Astrocyte of the spinal cord (primary cell): ENCODE data around the gene SERINC5.

Experiments
- DNase-seq: peaks from one replicate; pipeline ENCODE4 v3.0.0; 2011; ENCODE audit warnings: low read depth, low spot score
- H3K4me3 ChIP-seq: 2 replicates; pipeline ENCODE4 v1.5.1; 2011; ENCODE audit warnings: low read depth, mild to moderate bottlenecking, low read length, moderate library complexity
- CTCF ChIP-seq: IDR thresholded peaks from 2 replicates; pipeline ENCODE4 v1.5.1; 2012; ENCODE audit warnings: low read depth, mild to moderate bottlenecking, low read length, inconsistent platforms
- in situ Hi-C: cut with HindIII; loops from 2 replicates; pipeline ENCODE4 v1.10.0; 2017; ENCODE audit warnings: low sequenced_read_pairs

The SERINC5 gene

DNA sequence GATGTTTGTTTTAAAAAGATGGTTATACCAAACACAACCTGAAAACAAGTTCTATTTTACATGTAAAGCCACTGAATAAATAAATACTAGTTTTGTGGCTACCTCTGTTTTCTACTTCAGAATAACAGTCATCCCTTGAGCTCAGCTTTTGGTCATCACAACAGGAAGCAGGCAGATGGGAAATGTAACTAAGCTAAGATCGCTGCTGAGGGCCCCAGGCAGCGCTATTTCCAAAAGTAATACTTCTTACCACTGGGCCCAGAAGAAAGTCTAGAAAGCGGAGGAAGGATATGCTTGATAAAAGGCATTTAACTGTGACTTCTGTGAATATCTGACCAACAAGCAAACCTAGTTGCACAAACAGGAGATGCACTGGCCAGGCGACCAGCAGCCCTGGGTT, 61.4 kb downstream of the SERINC5 start:
- in situ Hi-C loops: no loop called here

GRCh38 chr5:80193401-80193800, 62.4 kb downstream of the SERINC5 start:
- in situ Hi-C loops: no loop called here
- peak; percentile 47 for DNase-seq
- no peak for TF ChIP-seq CTCF
- H3K4me3 ChIP-seq: no peak overlapping the region

More for the DNA sequence above, 61.4 kb downstream of the SERINC5 start:
- no peak for TF ChIP-seq CTCF
- no peak overlapping the region for H3K4me3 ChIP-seq
- no peak for DNase-seq

- no peak overlapping the region for H3K4me3 ChIP-seq
- in situ Hi-C loops: no loop called here
- no peak for TF ChIP-seq CTCF
- DNase-seq: no peak
Observed at GRCh38 chr5:80192507-80193241, 63.2 kb downstream of the SERINC5 start.

DNA sequence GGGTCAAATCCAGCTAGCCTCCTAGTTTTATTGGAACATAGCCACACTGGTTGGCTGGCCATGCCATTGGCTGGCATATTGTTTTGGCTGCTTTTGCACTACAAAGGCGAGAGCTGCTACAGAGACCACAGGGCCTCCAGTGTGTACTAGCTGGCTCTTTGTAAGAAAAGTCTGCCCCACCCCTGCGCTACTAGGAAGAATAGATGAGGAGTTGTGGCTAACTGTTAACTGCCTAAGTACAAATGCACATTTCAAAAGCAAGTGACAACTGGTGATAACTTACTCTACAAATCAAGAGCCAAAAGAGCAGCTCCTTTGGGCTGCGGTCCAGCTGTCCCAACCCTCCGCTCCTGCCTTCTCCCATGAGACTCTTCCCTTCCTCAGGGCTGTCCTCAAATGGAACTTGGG, 63.9 kb downstream of the SERINC5 start:
- no peak for DNase-seq
- in situ Hi-C loops: no loop called here
- no peak for TF ChIP-seq CTCF
- no peak overlapping the region for H3K4me3 ChIP-seq

DNA sequence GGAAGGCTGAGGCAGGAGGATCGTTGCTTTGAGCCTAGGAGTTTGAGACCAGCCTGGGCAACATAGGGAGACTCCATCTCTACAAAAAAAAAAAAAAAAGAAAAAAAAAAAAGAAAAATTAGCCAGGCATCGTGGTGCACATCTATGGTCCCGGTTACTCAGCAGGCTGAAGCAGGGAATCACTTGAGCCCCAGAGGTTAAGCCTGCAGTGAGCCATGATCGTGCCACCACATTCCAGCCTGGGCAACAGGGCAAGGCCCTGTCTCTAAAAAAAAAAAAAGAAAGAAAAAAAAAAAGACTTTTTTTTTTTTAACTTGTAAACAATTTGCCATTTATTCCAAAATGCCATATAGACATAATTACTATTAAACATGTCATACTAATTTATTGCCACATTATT, 64.5 kb downstream of the SERINC5 start:
- in situ Hi-C loops: no loop called here
- no peak for TF ChIP-seq CTCF
- no peak for DNase-seq
- no peak overlapping the region for H3K4me3 ChIP-seq

DNA sequence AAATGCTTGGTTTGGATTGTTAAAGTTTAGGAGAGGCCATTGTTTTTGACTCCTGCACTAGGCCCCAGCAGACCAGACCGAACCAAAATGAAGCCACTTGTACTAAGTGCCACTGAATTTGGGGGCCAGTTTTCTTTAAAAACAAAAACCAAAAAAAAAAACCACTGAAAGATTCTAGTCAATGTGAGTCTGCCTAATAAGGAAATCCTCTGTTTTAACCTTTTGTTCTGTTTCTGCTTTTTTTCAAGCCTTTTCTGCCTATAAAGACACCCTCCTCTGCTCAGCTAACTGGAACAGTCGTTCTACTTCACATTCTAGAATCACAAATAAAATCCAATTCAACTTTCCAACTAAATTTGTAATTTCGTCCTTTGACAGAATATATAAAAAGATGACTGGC, 64.9 kb downstream of the SERINC5 start:
- in situ Hi-C loops: no loop called here
- DNase-seq: no peak
- TF ChIP-seq CTCF: no peak
- H3K4me3 ChIP-seq: no peak overlapping the region
